GM18909 (cell line): ENCODE data around the gene CNTROB.
"Not testable (repeated sequence)": the region's sequence is repeated elsewhere in the genome, so short reads cannot be mapped to it uniquely, and the experiment has no call there.

Experiments
- ATAC-seq: cut with Tn5 transposase; IDR thresholded peaks from one replicate; pipeline ENCODE4 v1.9.1; 2021; ENCODE audit warnings: mild to moderate bottlenecking; ENCODE audit not compliant: unreplicated experiment, poor library complexity

The CNTROB gene

GRCh38 chr17:7940034-7940433, 8.0 kb downstream of the CNTROB start:
- ATAC-seq, result no peak

GRCh38 chr17:7940743-7941142, 8.7 kb downstream of the CNTROB start:
- ATAC-seq, result no peak

GRCh38 chr17:7943291-7943690, 11.3 kb downstream of the CNTROB start:
- ATAC-seq, result no peak

- no peak for ATAC-seq
These were observed 12.3 kb downstream of the CNTROB start for GRCh38 chr17:7944326-7944725.

GRCh38 chr17:7945651-7946050, 13.6 kb downstream of the CNTROB start:
- no peak for ATAC-seq

GRCh38 chr17:7946441-7946840, 14.4 kb downstream of the CNTROB start:
- ATAC-seq, result no peak

- no peak for ATAC-seq
These were observed 15.6 kb downstream of the CNTROB start for GRCh38 chr17:7947651-7948050.

GRCh38 chr17:7950578-7950977, 18.6 kb downstream of the CNTROB start:
- no peak for ATAC-seq

- no peak for ATAC-seq
These were observed 19.3 kb downstream of the CNTROB start for GRCh38 chr17:7951143-7951792.

GRCh38 chr17:7953266-7953665, 21.3 kb downstream of the CNTROB start:
- not testable (repeated sequence) for ATAC-seq

- ATAC-seq, result no peak
These were observed 23.6 kb downstream of the CNTROB start for GRCh38 chr17:7955414-7956227.

- ATAC-seq, result no peak
These were observed 24.4 kb downstream of the CNTROB start for GRCh38 chr17:7956228-7956965.

- ATAC-seq, result no peak
These were observed 27.7 kb downstream of the CNTROB start for GRCh38 chr17:7959503-7960253.

- no peak for ATAC-seq
These were observed 29.4 kb downstream of the CNTROB start for GRCh38 chr17:7961421-7961820.

GRCh38 chr17:7967751-7968150, 35.7 kb downstream of the CNTROB start:
- ATAC-seq, result no peak

- no peak for ATAC-seq
These were observed 37.4 kb downstream of the CNTROB start for GRCh38 chr17:7969433-7969832.

- ATAC-seq, result no peak
These were observed 39.6 kb downstream of the CNTROB start for GRCh38 chr17:7971651-7972050.

GRCh38 chr17:7972131-7972785, 40.3 kb downstream of the CNTROB start:
- ATAC-seq, result no peak

GRCh38 chr17:7974638-7975131, 42.7 kb downstream of the CNTROB start:
- ATAC-seq, result no peak

- ATAC-seq, result no peak
These were observed 45.0 kb downstream of the CNTROB start for GRCh38 chr17:7977039-7977438.
